ENCODE data around the gene P4HTM.

P4HTM gene

DNA sequence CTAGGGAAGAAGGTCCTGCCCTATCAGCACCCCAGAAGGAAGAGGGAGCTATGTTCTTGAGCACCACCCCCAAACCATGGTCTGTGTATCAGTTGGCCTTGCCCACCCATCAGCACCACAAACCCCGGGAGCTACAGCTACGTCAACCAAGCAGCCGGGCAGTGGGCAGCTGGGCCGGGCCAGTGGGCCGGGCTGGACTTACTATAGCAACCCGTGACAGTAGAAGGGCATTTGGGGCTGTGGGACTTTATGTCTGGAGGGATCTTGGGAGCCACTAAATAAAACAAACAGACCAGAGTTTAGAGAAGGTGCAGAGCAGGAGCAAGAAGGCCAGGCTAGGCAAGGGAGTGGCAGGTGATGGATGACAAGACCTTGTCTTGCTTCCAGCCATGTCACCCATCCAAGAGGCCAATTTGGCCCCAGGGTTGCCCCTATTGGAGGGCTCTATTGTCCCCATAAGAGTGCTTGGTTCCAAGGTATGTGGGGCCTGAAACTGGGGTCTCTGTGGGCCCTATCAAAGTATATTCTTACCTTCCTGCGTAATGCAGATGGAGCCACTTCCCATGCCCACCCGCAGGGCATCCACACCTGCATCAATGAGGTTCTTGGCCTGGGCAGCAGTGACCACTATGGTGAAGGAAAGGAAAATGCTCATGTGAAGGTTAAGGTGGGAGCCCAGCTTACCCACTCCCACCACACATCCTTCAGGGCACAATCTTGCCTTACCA is 35.9 kb downstream of the P4HTM start:
- peak; percentile 56 for DNase-seq

DNA sequence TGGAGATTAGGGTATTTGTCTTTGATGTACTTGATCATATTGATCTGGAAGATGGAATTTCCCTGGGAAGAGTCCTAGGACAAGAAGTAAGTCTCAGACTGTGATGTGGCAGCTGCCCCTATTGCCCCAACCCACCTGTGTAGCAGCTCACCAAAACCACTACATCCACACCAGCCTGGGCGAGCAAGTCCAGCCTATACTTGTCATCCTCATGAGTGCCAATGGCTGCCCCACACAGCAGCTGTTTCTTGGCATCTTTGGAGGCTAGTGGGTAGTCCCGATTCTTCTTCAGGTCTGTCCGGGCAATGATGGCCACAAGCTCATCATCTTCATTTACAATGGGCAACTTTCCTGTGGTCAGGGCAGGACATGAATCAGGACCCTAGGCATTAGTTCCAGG is 36.5 kb downstream of the P4HTM start:
- peak; percentile 58 for DNase-seq

DNA sequence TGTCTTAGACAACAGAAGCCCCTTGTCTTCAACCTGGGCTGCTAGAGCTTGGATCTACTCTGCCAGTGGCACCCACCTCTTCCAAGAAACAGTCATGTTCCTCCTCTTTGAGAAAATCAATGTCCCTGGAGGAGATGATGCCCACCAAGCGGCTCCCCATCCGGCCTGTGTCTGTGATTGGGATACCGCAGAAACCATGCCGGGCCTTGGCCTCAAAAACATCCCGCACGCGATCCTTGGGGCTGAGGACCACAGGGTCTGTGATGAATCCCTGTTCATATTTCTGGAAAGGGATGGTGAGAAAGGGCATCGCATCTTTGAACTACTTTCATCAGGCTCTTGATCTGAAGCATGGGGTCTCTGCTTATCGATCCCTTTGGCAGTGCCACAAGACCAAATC is 37.6 kb downstream of the P4HTM start:
- no peak for DNase-seq

DNA sequence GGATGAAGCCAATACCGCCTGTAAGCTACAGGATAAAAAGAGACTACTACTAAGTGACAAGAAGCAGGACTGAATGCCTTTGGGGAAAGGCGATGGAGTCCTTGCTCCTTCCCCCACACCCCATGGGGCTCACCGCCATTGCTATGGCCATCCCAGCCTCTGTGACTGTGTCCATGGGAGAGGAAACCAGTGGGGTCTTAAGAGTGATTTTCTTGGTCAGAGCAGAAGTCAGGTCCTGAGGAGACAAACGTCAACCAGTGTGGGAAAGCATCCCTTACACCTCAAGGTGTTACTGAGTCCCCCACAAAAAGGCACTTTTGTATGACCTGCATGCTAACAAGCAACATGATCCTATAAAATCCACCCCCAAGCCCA is 38.2 kb downstream of the P4HTM start:
- peak; percentile 63 for DNase-seq

DNA sequence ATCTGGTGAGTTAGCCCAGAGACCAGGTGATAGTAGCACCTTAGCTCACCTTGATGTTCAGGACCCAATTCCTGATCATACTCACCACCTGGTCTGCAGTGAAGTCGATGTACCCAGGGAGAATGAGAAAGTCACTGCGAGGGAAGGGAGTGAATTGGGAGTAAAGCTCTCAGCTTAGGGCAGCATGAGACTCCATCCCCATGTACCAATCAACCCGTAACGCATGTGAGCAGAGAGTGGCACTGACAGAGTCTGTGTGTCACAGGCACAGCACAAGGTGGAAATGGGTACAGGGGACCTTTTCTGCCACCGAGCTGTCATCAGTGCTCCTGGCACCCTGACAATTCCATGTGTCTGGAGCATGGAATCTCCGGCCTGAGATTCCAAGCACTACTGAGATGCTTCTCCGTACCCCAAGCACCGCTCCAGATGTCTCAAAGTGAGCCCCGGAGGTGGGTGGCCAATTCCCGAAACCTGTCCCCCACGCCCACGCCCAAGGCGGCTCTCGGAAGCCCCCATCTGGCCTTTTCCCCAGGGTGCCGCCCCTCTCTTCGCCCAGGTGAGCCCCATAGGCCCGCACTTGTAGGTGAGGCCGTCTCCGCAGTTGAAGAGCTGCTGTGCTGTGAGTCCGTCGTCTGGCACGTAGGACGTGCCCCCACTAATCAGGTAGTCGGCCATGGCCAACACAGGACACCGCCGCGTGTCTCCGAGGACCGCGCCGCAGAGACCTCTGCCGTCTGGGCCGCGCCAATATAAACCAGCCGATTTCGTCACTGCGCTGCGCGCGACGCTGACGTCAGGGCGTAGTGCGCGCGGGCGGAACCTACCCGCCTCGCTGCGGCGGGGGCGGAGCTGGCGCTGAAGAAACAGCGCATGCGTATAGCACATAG is 38.9 kb downstream of the P4HTM start, which contains the start of gene IMPDH2:
Gene IMPDH2 (minus strand): TSS at position 726 of the 890 bp plus-strand sequence. CDS start 48 bp downstream, at position 678.
- peak; percentile 99 for DNase-seq

DNA sequence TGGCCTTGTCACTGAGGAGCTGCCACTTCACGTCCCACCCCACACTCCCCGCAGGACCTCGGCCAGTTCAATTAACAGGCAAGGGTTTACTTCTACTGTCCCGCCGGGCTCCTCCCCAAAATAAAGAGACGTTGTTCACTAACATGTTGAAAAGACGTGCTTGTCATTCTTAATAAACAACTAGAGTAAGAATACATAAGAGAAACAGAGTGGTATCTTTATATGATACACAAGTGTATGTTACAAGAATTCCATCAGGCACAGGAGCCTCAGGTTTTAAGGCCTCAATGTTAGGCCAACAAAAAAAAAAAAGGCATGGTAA is 39.5 kb downstream of the P4HTM start:
- DNase-seq = no peak

DNA sequence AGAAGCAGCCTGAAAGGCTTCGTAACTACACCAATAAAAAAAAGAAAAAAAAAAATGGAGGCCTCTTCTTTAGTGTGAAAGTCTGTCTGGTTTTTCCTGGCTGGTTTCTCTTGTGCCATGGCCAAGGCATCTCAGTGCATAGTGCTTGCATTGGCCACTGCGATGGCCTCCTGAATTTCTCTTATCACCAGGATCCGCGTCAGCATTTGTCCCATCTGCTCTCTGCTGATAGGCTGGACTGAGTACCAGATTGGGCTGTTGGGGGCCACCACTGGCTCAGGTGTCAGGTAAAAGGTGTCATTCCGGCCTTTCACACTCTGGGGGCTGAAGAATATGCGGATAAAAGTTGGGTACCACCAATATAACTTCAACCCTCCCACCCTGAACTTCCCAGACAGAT is 40.3 kb downstream of the P4HTM start:
- DNase-seq = no peak

DNA sequence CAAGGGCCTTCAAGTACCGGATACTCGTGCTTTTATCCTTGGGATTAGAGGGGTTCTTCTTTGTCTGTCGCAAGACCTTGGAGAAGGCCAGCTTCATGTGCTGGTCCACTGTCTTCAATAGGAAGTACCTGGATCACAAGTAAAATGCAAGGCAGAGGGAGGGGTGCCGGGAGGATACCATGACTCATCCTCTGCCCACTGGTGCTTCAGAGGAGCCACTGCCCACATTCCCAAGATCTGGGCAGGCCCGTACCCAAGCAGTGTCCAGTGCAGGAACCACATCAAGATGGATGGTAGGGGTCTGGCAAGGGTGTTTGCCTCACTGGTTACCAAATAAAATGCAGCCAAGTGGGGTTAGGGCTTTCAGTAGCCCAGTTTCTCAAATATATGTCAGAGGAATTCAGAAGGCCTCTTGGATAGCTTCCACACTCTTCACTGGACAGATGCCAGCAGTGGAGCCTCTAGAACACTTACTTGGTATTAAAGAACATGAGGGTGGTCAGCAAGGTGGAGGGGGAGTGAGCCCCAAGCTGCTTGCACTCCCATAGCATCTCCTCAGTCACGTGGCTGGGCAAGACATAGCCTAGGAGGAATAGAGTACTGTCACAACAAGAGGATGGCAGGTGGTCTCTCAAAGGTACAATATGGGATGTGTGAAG is 42.7 kb downstream of the P4HTM start:
- no peak for DNase-seq

DNA sequence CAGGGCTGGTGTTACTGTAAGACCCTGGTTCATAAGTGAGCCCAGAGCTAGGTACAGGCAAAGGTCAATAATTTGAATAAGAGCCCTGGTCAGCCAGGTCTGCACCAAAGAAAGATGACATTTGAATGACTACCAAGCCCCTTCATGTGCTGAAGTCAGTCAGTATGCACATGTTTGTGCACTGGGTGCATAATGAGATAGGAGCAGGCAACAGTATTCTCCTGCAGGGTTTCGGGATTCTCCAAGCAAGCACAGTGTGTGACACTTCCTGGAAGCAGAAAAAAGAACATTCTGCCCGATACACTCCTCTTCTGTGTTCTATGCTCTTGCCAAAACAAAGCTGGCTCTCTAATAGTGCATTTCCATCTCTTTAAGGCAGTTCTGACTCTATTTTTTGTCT is 44.6 kb downstream of the P4HTM start:
- no peak for DNase-seq

DNA sequence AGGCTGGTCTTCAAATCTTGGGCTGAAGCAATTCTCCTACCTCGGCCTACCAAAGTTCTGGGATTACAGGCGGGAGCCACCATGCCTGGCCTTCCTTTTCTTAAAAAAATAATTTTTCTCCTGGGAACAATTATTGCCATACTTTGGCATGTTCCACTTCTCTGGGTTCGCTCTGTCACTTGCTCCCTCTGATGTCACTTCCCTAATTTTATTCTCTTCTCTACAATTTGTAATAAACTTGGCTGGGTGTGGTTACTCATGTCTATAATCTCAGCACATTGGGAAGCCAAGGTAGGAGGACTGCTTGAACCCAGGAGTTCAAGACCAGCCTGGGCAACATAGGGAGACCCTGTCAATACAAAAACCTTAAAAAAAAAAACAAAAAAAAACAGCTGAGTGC is 45.2 kb downstream of the P4HTM start:
- no peak for DNase-seq

DNA sequence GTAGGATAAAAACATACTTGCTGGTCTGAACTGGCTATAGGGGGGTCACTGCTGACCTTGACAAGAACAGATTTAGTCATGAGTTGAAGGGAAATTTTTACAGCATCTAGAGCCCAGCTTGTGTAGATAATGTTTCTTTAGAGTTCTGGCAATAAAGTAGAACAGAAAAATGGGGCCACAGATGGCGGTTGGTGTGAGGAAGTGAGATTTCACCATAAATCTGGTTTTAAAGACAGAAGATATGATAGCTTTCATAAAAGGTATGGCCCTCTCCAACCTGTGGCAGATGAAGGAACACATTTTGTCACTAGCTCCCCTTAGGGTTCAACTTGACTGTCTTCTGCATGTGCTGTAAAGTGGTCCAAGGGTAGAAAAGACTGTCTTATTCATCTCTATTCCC is 63.5 kb downstream of the P4HTM start:
- DNase-seq = no peak

DNA sequence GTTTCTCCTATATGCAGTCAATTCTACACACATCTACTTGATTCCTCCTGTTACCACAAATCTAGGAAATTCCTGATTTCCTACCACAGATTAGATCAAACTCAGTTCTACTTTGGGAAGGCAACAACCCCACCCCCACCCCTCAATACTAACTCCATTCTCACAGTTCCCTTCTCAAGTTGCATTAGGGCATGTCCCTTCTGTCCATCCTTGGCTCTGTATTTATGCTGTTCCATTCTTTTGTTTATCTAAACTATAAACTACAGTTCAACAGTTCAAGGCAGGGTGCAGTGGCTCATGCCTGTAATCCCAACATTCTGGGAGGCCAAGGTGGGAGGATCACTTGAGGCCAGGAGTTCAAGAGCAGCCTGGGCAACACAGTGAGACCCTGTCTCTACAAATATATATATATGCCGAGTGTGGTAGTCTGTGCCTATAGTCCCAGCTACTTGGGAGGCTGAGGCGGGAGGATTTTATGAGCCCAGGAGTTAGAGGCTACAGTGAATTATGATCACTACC is 64.4 kb downstream of the P4HTM start:
- DNase-seq = no peak

All from activated CD8-positive, alpha-beta memory T cell treated with anti-CD3 and anti-CD28 coated beads, Interleukin-2, amount 50 U/mL, for 48 hours (primary cell).